Kidney epithelial cell (primary cell): Measurements from ENCODE around the gene PRKAA1. TPM values are rescaled to one million over a fixed set of nuclear protein-coding genes. Genes with fewer than 3 reads are reported as not detected.
"Not testable (repeated sequence)": the region's sequence is repeated elsewhere in the genome, so short reads cannot be mapped to it uniquely, and the experiment has no call there.

Experiments used
- DNase-seq: peaks from one replicate; pipeline ENCODE4 v3.0.0-alpha.2; 2010; ENCODE audit warnings: low read depth
- H3K27me3 ChIP-seq: 2 replicates; pipeline ENCODE4 v1.6.0; 2011; ENCODE audit warnings: low read length; ENCODE audit not compliant: control insufficient read depth, insufficient read depth
- H3K36me3 ChIP-seq: 2 replicates; pipeline ENCODE4 v1.5.1; 2011; ENCODE audit warnings: low read length; ENCODE audit not compliant: control insufficient read depth, insufficient read depth
- H3K4me3 ChIP-seq: 2 replicates; pipeline ENCODE4 v1.5.1; 2011; ENCODE audit warnings: low read depth, mild to moderate bottlenecking, control low read depth, low read length
- CTCF ChIP-seq: IDR thresholded peaks from 2 replicates; pipeline ENCODE4 v1.5.1; 2011; ENCODE audit warnings: mild to moderate bottlenecking, moderate library complexity, low read length, control low read depth, inconsistent platforms; ENCODE audit not compliant: insufficient read depth, poor library complexity, severe bottlenecking
- total RNA-seq: library from RNA; depleted of rRNA; stranded (reverse); fragments of >200 nt; gene quantifications from 2 replicates; pipeline ENCODE4 v1.2.3, GENCODE V29; 2015

The PRKAA1 gene
- total RNA-seq, 1 donor from 2014 or later = 46.6 TPM

GRCh38 chr5:40827188-40827977, 29.2 kb upstream of the PRKAA1 start:
- no peak overlapping the region for H3K4me3 ChIP-seq
- peaks cover 1% of the 10 kb centered on the region for H3K36me3 ChIP-seq
- no peaks in the 10 kb centered on the region for H3K27me3 ChIP-seq
- DNase-seq = no peak
- no peak for TF ChIP-seq CTCF

- DNase-seq = no peak
- Histone ChIP-seq H3K4me3 (no peak overlapping the region), H3K27me3 (no peaks in the 10 kb centered on the region), H3K36me3 (peaks cover 1% of the 10 kb centered on the region)
- TF ChIP-seq CTCF = no peak
Observed at GRCh38 chr5:40826489-40827187, 28.5 kb upstream of the PRKAA1 start.

GRCh38 chr5:40825461-40826043, 27.4 kb upstream of the PRKAA1 start:
- not testable (repeated sequence) for DNase-seq, H3K36me3 ChIP-seq, H3K27me3 ChIP-seq, H3K4me3 ChIP-seq

- no peak for DNase-seq
- no peak overlapping the region for H3K4me3 ChIP-seq
Observed at GRCh38 chr5:40823459-40823858, 25.3 kb upstream of the PRKAA1 start.

GRCh38 chr5:40813698-40814281, 15.6 kb upstream of the PRKAA1 start:
- H3K36me3 ChIP-seq = no peaks in the 10 kb centered on the region
- H3K27me3 ChIP-seq = no peaks in the 10 kb centered on the region
- H3K4me3 ChIP-seq = no peak overlapping the region
- TF ChIP-seq CTCF = no peak
- no peak for DNase-seq

More at GRCh38 chr5:40823459-40823858, 25.3 kb upstream of the PRKAA1 start:
- H3K36me3 ChIP-seq = peaks cover 1% of the 10 kb centered on the region
- no peaks in the 10 kb centered on the region for H3K27me3 ChIP-seq
- TF ChIP-seq CTCF = no peak

GRCh38 chr5:40812125-40812524, 14.0 kb upstream of the PRKAA1 start:
- no peaks in the 10 kb centered on the region for H3K36me3 ChIP-seq
- H3K27me3 ChIP-seq = no peaks in the 10 kb centered on the region

More at GRCh38 chr5:40812125-40812524, 14.0 kb upstream of the PRKAA1 start:
- H3K4me3 ChIP-seq = no peak overlapping the region
- no peak for TF ChIP-seq CTCF
- no peak for DNase-seq
